Measurements from ENCODE around the gene PIGU. TPM values are rescaled to one million over a fixed set of nuclear protein-coding genes. Genes with fewer than 3 reads are reported as not detected.

PIGU gene
- total RNA-seq, 1 donor from 2014 or later: 46.2 TPM

GRCh38 chr20:34512266-34512954 lies 164.5 kb downstream of the PIGU start:
- H3K4me3 Mint-ChIP-seq: peak overlapping the region; percentile 80

GRCh38 chr20:34511891-34512265 lies 165.0 kb downstream of the PIGU start:
- peak overlapping the region; percentile 89 for H3K27ac Mint-ChIP-seq

More at GRCh38 chr20:34512266-34512954, 164.5 kb downstream of the PIGU start:
- peaks cover 11% of the 10 kb centered on the region for H3K36me3 Mint-ChIP-seq
- H3K4me1 Mint-ChIP-seq (ENCODE audit: unreplicated experiment): peaks cover 30% of the 10 kb centered on the region
- TF ChIP-seq CTCF (conservative IDR thresholded peaks at IDR 0.05): no peak
- peak overlapping the region; percentile 89 for H3K27ac Mint-ChIP-seq
- DNase-seq (ENCODE audit: extremely low spot score, unreplicated experiment): no peak
- no peaks in the 10 kb centered on the region for H3K9me3 Mint-ChIP-seq
- no peaks in the 10 kb centered on the region for H3K27me3 Mint-ChIP-seq

GRCh38 chr20:34510575-34510974 lies 166.3 kb downstream of the PIGU start:
- no peak overlapping the region for H3K27ac Mint-ChIP-seq
- peaks cover 26% of the 10 kb centered on the region for H3K4me1 Mint-ChIP-seq (ENCODE audit: unreplicated experiment)
- DNase-seq (ENCODE audit: extremely low spot score, unreplicated experiment): no peak
- peaks cover 12% of the 10 kb centered on the region for H3K36me3 Mint-ChIP-seq
- H3K27me3 Mint-ChIP-seq: no peaks in the 10 kb centered on the region
- H3K4me3 Mint-ChIP-seq: no peak overlapping the region
- no peak for TF ChIP-seq CTCF (conservative IDR thresholded peaks at IDR 0.05)
- no peaks in the 10 kb centered on the region for H3K9me3 Mint-ChIP-seq

More at GRCh38 chr20:34511891-34512265, 165.0 kb downstream of the PIGU start:
- H3K9me3 Mint-ChIP-seq: no peaks in the 10 kb centered on the region
- H3K36me3 Mint-ChIP-seq: peaks cover 12% of the 10 kb centered on the region
- DNase-seq (ENCODE audit: extremely low spot score, unreplicated experiment): no peak
- TF ChIP-seq CTCF (conservative IDR thresholded peaks at IDR 0.05): no peak
- peak overlapping the region; percentile 74 for H3K4me3 Mint-ChIP-seq
- H3K27me3 Mint-ChIP-seq: no peaks in the 10 kb centered on the region
- H3K4me1 Mint-ChIP-seq (ENCODE audit: unreplicated experiment): peaks cover 30% of the 10 kb centered on the region

Other genes starting within 250 kb of the PIGU start
- 164 and 201 TPM in 2 replicates for gene DYNLRB1, start 160.7 kb downstream of the PIGU start, total RNA-seq (ENCODE audit: low replicate concordance)
- 83.9 and 85.2 TPM in 2 replicates for gene MAP1LC3A, start 118.4 kb downstream of the PIGU start, total RNA-seq (ENCODE audit: low replicate concordance)
- gene TP53INP2, start 27.3 kb upstream of the PIGU start, total RNA-seq (ENCODE audit: low replicate concordance): 39.6 and 60.7 TPM in 2 replicates
- gene NCOA6, start 148.6 kb upstream of the PIGU start, total RNA-seq (ENCODE audit: low replicate concordance): 53.9 and 59.5 TPM in 2 replicates
- 34.3 and 62.7 TPM in 2 replicates for gene GGT7, start 195.8 kb upstream of the PIGU start, total RNA-seq (ENCODE audit: low replicate concordance)
- 59.2 and 76.3 TPM in 2 replicates for gene ACSS2, start 199.5 kb upstream of the PIGU start, total RNA-seq (ENCODE audit: low replicate concordance)